Epithelial cell of proximal tubule (primary cell): ENCODE measurements around the gene UNC119. TPM values are rescaled to one million over a fixed set of nuclear protein-coding genes. Genes with fewer than 3 reads are reported as not detected.
"Not testable (repeated sequence)": the region's sequence is repeated elsewhere in the genome, so short reads cannot be mapped to it uniquely, and the experiment has no call there.

Experiments
- DNase-seq: peaks from one replicate; pipeline ENCODE4 v3.0.0-alpha.2; 2011; ENCODE audit warnings: low read depth
- H3K4me3 ChIP-seq: 2 replicates; pipeline ENCODE4 v1.5.1; 2011; ENCODE audit warnings: low read depth, mild to moderate bottlenecking, low read length
- total RNA-seq: library from RNA; depleted of rRNA; stranded (reverse); fragments of >200 nt; gene quantifications from 2 replicates; pipeline ENCODE4 v1.2.3, GENCODE V29; 2015
- TF ChIP-seq, protein P1 (sequence below): conservative IDR thresholded peaks from 2 replicates; pipeline ENCODE4 v1.5.1; 2012; ENCODE audit warnings: low read depth, mild to moderate bottlenecking, low read length

Gene UNC119
- total RNA-seq, 1 donor from 2014 or later = 29.2 TPM

DNA sequence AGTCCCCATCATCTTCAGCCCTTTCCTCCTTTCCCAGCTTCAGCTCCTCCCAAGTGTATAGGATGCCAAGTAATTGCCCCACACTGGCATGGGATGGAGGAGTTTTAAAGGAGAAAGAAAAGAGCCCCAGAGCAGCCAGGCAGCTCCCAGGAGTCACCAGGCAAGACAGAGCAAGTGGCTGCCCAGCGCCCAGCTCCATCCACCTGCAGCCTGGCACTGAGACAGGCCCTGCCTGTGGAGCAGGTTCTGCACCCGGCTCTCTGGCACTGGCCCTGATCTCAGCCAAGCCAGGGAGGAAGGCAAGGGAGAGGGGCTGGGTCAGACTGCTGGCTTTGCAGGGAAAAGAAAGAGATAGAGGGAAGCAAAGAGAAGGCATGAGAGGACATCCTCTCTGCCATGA lies 24.6 kb downstream of the UNC119 start:
- TF ChIP-seq, protein P1, sequence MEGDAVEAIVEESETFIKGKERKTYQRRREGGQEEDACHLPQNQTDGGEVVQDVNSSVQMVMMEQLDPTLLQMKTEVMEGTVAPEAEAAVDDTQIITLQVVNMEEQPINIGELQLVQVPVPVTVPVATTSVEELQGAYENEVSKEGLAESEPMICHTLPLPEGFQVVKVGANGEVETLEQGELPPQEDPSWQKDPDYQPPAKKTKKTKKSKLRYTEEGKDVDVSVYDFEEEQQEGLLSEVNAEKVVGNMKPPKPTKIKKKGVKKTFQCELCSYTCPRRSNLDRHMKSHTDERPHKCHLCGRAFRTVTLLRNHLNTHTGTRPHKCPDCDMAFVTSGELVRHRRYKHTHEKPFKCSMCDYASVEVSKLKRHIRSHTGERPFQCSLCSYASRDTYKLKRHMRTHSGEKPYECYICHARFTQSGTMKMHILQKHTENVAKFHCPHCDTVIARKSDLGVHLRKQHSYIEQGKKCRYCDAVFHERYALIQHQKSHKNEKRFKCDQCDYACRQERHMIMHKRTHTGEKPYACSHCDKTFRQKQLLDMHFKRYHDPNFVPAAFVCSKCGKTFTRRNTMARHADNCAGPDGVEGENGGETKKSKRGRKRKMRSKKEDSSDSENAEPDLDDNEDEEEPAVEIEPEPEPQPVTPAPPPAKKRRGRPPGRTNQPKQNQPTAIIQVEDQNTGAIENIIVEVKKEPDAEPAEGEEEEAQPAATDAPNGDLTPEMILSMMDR = no peak
- DNase-seq = no peak
- no peak overlapping the region for H3K4me3 ChIP-seq

DNA sequence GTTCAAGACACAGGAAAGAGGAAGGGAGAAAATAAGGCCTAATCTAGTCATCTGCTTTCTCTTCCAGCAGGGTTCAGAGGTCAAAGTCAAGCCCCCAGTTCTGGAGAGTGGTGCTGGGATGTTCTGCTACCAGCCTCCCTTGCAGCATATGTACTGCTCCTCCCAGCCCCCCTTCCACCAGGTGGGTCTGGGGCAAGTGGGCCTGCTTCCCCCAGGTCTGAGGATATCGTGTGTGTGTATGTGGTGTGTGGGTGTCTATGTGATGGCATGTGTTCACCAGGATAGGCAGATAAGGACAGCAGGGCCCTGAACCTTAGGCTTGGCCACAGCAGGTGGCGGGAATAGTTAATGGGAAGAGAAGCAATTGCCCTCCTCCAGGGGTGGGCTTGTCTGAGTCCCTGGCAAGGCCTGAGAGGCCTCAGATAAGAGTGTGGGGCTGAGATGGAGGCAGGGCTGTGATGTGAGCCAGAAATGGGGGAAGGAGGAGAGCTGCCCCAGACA lies 25.2 kb downstream of the UNC119 start:
- no peak for DNase-seq
- TF ChIP-seq, protein P1 = no peak
- no peak overlapping the region for H3K4me3 ChIP-seq

DNA sequence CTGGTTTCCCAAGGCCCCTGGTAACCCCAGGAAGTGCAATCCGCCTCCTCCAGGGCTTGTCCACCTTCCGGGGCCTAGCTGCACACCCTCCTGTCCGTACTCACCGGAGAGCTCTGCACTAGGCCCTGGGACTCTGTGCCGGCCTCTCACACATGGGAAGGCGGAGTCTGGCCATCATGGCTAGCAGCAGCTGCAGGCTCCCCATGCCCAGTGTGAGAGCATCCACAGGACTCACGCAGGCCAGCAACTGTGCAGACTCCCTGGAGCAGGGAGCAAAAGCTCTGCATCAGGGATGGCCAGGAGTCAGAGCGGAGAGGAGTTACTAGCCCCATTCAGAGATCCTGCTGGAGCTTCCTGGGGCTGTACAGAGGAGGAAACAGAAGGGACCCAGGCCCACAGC lies 26.0 kb downstream of the UNC119 start:
- no peak overlapping the region for H3K4me3 ChIP-seq
- TF ChIP-seq, protein P1 = no peak
- DNase-seq = no peak

DNA sequence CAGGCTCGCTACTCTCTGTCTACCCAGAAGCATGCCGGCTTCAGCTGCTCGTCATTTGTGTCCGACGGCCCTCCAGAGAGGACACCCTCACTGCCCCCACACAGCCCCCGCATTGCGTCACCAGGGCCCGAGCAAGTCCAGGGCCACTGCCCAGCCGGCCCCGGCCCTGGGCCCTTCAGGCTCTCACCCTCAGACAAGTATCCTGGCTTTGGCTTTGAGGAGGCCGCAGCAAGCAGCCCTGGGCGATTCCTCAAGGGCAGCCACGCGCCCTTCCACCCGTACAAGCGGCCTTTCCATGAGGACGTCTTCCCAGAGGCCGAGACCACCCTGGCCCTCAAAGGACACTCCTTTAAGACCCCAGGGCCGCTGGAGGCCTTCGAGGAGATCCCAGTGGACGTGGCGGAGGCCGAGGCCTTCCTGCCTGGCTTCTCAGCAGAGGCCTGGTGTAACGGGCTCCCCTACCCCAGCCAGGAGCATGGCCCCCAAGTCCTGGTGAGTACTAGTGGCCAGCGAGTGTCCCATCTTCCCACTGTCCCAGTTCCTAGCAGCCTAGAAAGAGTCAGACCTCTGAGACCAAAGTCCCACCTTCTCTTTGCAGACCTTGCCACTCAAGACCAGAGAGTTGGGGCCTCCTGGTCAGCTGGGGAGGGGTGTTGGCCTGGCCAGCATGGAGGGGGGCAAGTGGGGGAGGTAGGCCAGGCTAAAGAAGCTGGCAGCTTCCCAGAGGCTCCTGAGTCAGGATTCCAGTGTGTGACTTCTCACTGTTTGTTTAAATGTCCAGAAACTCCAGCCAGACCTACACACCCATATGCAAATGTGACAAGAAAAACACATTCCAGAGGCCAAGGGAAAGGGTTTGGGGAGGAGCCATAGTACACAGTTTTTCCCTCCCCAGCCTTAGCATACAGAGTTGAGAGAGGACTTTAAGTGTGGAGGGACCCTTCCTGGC lies 27.7 kb downstream of the UNC119 start:
- no peak overlapping the region for H3K4me3 ChIP-seq
- TF ChIP-seq, protein P1 = no peak
- no peak for DNase-seq

DNA sequence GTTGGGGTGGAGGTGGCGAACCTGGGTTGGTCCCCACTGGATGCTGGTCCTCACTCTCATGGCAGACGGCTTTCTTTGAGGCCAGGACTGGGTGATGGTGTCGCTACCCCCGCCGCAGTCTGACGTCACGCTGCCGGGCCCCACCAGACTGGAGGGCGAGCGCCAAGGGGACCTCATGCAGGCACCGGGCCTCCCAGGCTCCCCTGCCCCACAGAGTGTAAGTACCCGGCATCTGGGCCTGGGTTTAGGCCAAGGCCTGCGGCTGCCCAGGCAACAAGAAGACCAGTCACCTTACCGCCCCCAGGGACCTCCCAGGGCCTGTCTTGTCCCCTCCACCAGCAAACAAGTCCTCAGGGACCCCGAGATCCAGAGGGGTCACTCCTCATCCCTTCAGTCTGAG lies 28.5 kb downstream of the UNC119 start:
- no peak overlapping the region for H3K4me3 ChIP-seq
- no peak for DNase-seq
- TF ChIP-seq, protein P1 = no peak

DNA sequence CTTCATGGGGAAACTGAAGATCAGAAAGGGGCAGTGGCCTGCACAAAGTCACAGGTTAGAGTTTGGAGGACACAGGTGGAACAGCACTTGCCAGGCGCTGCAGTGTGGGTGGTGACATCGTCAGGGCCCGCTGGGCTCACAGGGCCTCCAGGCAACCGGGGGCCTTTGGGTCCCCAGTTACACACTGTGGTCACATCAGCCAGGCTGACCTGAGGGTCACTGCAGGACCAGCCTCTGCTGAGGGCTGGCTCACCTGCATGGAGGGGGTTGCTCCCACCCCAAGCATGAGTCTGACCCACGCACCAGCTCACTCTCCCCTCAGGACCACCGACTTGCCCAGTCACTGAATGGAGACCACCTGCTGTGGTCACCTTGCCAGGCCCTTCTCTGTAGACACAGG lies 29.2 kb downstream of the UNC119 start:
- TF ChIP-seq, protein P1 = no peak
- no peak overlapping the region for H3K4me3 ChIP-seq
- no peak for DNase-seq

DNA sequence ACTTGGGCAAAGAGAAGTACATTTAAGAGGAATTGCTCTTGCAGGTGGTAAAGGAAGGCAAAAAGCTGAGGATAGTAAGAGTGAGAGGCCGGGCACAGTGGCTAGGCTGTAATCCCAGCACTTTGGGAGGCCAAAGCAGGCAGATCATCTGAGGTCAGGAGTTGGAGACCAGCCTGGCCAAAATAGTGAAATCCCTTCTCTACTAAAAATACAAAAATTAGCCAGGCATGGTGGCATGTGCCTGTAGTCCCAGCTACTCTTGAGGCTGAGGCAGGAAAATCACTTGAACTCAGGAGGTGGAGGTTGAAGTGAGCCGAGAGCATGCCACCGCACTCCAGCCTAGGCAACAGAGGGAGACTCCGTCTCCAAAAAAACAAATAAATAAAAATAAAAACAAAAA lies 30.1 kb downstream of the UNC119 start:
- not testable (repeated sequence) for H3K4me3 ChIP-seq, DNase-seq
